ENCODE results near the gene ZNF804A. TPM values are rescaled to one million over a fixed set of nuclear protein-coding genes. Genes with fewer than 3 reads are reported as not detected.

The ZNF804A gene
- total RNA-seq, 1 experiment from 2014 or later: 3.4 TPM

DNA sequence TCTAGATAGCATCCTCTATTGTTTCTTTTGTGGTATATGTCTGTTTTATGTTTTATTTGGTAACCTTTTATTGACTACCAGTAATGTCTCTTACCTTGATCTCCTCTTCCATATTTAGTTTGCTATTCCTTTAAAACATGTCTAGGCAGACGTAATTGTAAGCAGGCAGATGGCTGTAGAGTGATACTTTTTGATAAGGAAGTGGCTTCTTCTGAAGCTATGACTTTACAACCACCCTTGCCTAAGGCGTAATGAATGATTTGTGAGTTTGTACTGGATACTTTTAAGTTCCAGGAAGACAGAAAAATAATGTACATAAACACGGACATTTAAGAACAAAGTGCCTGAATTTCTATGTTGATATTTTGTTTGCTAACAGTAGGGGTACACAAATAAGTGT is 85.6 kb downstream of the ZNF804A start:
- Histone ChIP-seq H3K27ac (ENCODE audit: low read depth, low read length, poor library complexity, severe bottlenecking) (no peak overlapping the region), H3K4me1 (ENCODE audit: insufficient read depth, low read length, poor library complexity, severe bottlenecking) (no peaks in the 10 kb centered on the region), H3K9me3 (ENCODE audit: low read depth, low read length, poor library complexity, severe bottlenecking) (peaks cover 7% of the 10 kb centered on the region), H3K4me3 (ENCODE audit: low read depth, low read length, poor library complexity, severe bottlenecking) (no peak overlapping the region), H3K27me3 (replicated peaks; ENCODE audit: insufficient read depth, low read depth, low read length, poor library complexity) (no peaks in the 10 kb centered on the region), H3K36me3 (ENCODE audit: insufficient read depth, low read length, poor library complexity, severe bottlenecking) (no peaks in the 10 kb centered on the region)
- CTCF ChIA-PET: no interaction called here
- POLR2A ChIA-PET (ENCODE audit: low non-redundant PET): no interaction called here
- BruUV-seq (replicated peaks): no TSS peak
- no peak for TF ChIP-seq EZH2 (IDR thresholded peaks at IDR 0.05; ENCODE audit: borderline replicate concordance, low read depth, low read length, poor library complexity, severe bottlenecking)
- TF ChIP-seq, protein P1, sequence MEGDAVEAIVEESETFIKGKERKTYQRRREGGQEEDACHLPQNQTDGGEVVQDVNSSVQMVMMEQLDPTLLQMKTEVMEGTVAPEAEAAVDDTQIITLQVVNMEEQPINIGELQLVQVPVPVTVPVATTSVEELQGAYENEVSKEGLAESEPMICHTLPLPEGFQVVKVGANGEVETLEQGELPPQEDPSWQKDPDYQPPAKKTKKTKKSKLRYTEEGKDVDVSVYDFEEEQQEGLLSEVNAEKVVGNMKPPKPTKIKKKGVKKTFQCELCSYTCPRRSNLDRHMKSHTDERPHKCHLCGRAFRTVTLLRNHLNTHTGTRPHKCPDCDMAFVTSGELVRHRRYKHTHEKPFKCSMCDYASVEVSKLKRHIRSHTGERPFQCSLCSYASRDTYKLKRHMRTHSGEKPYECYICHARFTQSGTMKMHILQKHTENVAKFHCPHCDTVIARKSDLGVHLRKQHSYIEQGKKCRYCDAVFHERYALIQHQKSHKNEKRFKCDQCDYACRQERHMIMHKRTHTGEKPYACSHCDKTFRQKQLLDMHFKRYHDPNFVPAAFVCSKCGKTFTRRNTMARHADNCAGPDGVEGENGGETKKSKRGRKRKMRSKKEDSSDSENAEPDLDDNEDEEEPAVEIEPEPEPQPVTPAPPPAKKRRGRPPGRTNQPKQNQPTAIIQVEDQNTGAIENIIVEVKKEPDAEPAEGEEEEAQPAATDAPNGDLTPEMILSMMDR (conservative IDR thresholded peaks at IDR 0.05; ENCODE audit: low read depth, low read length): no peak
- no peak for DNase-seq (ENCODE audit: low spot score)
- intact Hi-C loops (cut with micrococcal nuclease; ENCODE audit: unreplicated experiment): no loop called here

DNA sequence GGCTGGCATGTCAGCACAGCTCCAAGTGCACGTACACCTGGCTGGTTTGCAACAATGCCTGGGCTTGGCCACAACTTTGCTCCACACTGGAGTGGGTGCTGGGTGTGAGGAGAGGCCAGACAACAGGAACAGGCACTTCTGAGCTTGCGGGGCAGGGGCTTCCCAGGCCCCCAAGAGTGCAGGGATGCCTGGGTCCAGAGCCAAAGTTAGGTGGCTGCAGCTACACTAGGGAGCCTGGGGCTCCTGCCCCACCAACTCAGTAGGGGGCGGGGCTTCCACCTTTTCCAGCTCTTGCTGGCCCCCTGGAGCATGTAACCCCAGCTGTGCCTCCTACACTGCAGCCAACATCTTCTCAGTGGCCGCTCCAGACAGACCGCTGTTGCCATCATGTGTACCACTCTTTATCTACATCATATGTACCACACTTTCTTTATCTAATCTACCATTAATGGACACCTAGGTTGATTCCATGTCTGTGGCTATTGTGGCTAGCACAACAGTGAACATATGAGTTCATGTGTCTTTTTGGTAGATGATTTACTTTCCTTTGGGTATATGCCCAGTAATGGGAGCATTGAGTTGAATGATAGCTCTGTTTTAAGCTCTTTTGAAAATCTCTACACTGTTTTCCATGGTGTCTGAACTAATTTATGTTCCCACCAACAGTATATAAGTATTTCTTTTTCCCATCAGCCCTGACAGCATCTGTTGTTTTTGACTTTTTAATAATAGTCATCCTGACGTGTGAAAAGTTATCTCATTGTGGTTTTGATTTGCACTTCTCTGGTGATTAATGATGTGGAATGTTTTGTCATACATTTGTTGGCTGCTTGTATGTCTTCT is 87.9 kb downstream of the ZNF804A start:
- Histone ChIP-seq H3K4me3 (ENCODE audit: low read depth, low read length, poor library complexity, severe bottlenecking) (no peak overlapping the region), H3K27me3 (replicated peaks; ENCODE audit: insufficient read depth, low read depth, low read length, poor library complexity) (no peaks in the 10 kb centered on the region), H3K36me3 (ENCODE audit: insufficient read depth, low read length, poor library complexity, severe bottlenecking) (no peaks in the 10 kb centered on the region), H3K9me3 (ENCODE audit: low read depth, low read length, poor library complexity, severe bottlenecking) (no peaks in the 10 kb centered on the region), H3K27ac (ENCODE audit: low read depth, low read length, poor library complexity, severe bottlenecking) (no peak overlapping the region), H3K4me1 (ENCODE audit: insufficient read depth, low read length, poor library complexity, severe bottlenecking) (peaks cover 4% of the 10 kb centered on the region)
- POLR2A ChIA-PET (ENCODE audit: low non-redundant PET): no interaction called here
- CTCF ChIA-PET: no interaction called here
- intact Hi-C loops (cut with micrococcal nuclease; ENCODE audit: unreplicated experiment): no loop called here
- no TSS peak for BruUV-seq (replicated peaks)
- DNase-seq (ENCODE audit: low spot score): no peak
- no peak for TF ChIP-seq EZH2 (IDR thresholded peaks at IDR 0.05; ENCODE audit: borderline replicate concordance, low read depth, low read length, poor library complexity, severe bottlenecking)
- TF ChIP-seq, protein P1 (conservative IDR thresholded peaks at IDR 0.05; ENCODE audit: low read depth, low read length): no peak

DNA sequence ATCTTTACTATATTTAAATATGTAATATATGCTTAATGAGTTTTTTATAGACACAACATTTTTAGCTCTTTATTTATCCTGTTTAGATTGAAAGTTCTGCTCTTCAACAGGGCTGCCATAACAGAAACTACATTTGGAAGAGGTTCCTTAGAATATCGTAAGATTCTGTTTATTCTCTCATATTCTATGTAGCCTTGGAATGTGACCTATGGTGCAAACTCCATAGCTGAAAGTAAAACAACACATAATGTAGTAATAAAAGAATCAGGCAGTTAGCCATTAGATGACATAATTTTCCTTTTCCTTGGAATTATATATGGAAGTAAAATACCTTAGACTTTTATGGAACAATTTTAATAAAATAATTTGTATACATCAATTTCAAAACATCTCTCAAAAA is 91.3 kb downstream of the ZNF804A start:
- CTCF ChIA-PET: no interaction called here
- TF ChIP-seq EZH2 (IDR thresholded peaks at IDR 0.05; ENCODE audit: borderline replicate concordance, low read depth, low read length, poor library complexity, severe bottlenecking): no peak
- BruUV-seq (replicated peaks): no TSS peak
- H3K27me3 ChIP-seq (replicated peaks; ENCODE audit: insufficient read depth, low read depth, low read length, poor library complexity): no peaks in the 10 kb centered on the region
- POLR2A ChIA-PET (ENCODE audit: low non-redundant PET): no interaction called here
- intact Hi-C loops (cut with micrococcal nuclease; ENCODE audit: unreplicated experiment): no loop called here
- H3K4me1 ChIP-seq (ENCODE audit: insufficient read depth, low read length, poor library complexity, severe bottlenecking): peaks cover 28% of the 10 kb centered on the region
- DNase-seq (ENCODE audit: low spot score): no peak
- H3K9me3 ChIP-seq (ENCODE audit: low read depth, low read length, poor library complexity, severe bottlenecking): no peaks in the 10 kb centered on the region
- H3K4me3 ChIP-seq (ENCODE audit: low read depth, low read length, poor library complexity, severe bottlenecking): no peak overlapping the region
- no peak overlapping the region for H3K27ac ChIP-seq (ENCODE audit: low read depth, low read length, poor library complexity, severe bottlenecking)
- H3K36me3 ChIP-seq (ENCODE audit: insufficient read depth, low read length, poor library complexity, severe bottlenecking): no peaks in the 10 kb centered on the region
